Measurements from ENCODE around the gene BMPR1A.

The BMPR1A gene

DNA sequence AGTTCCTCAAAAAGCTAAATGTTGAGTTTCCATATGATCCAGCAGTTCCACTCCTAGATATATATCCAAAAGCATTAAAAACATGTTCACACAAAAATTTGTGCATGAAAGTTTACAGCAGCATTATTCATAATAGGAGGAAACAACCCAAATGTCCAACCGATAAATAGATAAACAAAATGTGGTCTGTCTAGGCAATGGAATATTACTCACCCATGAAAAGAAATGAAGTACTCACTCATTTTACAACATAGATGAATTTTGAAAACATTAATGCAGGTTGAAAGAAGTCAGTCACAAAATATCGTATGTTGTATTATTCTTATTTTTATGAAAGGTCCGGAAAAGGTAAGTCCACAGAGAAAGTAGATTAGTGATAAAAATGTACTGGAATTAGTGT is 34.0 kb downstream of the BMPR1A start:
- H3K9ac ChIP-seq (ENCODE audit: low read length) = no peak overlapping the region
- H3K9me3 ChIP-seq (ENCODE audit: insufficient read depth, low read length) = peaks cover 5% of the 10 kb centered on the region; the same call in 1 of the 2 replicates
- H3K4me3 ChIP-seq (ENCODE audit: low read length) = no peak overlapping the region
- no peak overlapping the region for H3K27ac ChIP-seq (ENCODE audit: low read length)
- no peak overlapping the region for H2AFZ ChIP-seq (ENCODE audit: low read depth, low read length)
- H3K27me3 ChIP-seq (ENCODE audit: low read depth, low read length) = no peaks in the 10 kb centered on the region
- TF ChIP-seq, protein P1, sequence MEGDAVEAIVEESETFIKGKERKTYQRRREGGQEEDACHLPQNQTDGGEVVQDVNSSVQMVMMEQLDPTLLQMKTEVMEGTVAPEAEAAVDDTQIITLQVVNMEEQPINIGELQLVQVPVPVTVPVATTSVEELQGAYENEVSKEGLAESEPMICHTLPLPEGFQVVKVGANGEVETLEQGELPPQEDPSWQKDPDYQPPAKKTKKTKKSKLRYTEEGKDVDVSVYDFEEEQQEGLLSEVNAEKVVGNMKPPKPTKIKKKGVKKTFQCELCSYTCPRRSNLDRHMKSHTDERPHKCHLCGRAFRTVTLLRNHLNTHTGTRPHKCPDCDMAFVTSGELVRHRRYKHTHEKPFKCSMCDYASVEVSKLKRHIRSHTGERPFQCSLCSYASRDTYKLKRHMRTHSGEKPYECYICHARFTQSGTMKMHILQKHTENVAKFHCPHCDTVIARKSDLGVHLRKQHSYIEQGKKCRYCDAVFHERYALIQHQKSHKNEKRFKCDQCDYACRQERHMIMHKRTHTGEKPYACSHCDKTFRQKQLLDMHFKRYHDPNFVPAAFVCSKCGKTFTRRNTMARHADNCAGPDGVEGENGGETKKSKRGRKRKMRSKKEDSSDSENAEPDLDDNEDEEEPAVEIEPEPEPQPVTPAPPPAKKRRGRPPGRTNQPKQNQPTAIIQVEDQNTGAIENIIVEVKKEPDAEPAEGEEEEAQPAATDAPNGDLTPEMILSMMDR (IDR thresholded peaks at IDR 0.05; ENCODE audit: low read depth, low read length) = no peak
- TF ChIP-seq EZH2phosphoT487 (IDR thresholded peaks at IDR 0.05; ENCODE audit: low read depth) = no peak
- H3K79me2 ChIP-seq (ENCODE audit: low read length) = peaks cover 21% of the 10 kb centered on the region
- H3K4me1 ChIP-seq (ENCODE audit: low read length) = no peaks in the 10 kb centered on the region
- no peak overlapping the region for H3K4me2 ChIP-seq (ENCODE audit: low read length)
- H3K36me3 ChIP-seq (replicated peaks; ENCODE audit: low read depth, low read length) = peaks cover 10% of the 10 kb centered on the region
- H4K20me1 ChIP-seq (ENCODE audit: insufficient read depth, low read length) = peaks cover 18% of the 10 kb centered on the region; the same call in 1 of the 2 replicates

DNA sequence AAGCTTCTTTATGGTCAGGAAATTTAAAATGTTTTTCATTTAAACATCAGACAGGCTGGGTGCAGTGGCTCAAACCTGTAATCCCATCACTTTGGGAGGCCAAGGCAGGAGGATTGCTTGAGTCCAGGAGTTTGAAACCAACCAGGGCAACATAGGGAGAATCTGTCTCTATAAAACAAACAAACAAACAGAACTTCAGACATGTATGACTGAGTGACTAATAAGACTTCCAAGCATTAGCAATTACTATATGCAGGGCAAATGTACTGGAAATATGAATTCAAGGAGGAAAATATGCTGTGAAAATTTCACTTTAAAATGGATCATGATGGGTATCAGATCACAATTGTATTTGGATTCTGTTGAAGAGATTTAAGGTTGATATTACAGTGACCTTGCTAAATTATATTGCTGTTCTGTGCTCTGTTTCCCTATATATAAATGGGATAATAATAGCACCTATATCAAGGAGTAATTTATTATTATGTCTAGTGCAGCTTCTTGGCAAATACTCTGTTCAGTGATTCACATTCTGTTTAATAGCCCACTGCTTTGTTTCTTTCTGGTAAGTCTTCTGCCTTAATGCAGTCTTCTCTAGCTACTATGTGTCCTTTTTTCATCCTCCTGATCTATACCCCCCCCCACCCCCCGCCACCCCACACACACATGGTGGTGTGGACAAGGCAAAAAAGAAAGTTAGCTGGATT is 36.2 kb downstream of the BMPR1A start:
- Histone ChIP-seq H3K9ac (ENCODE audit: low read length) (no peak overlapping the region), H3K4me1 (ENCODE audit: low read length) (no peaks in the 10 kb centered on the region), H2AFZ (ENCODE audit: low read depth, low read length) (no peak overlapping the region), H4K20me1 (ENCODE audit: insufficient read depth, low read length) (peaks cover 9% of the 10 kb centered on the region; the same call in 1 of the 2 replicates), H3K79me2 (ENCODE audit: low read length) (peaks cover 11% of the 10 kb centered on the region; the same call in 1 of the 2 replicates), H3K4me3 (ENCODE audit: low read length) (no peak overlapping the region), H3K27ac (ENCODE audit: low read length) (no peak overlapping the region), H3K4me2 (ENCODE audit: low read length) (no peak overlapping the region), H3K27me3 (ENCODE audit: low read depth, low read length) (no peaks in the 10 kb centered on the region), H3K36me3 (replicated peaks; ENCODE audit: low read depth, low read length) (peaks cover 3% of the 10 kb centered on the region), H3K9me3 (ENCODE audit: insufficient read depth, low read length) (no peaks in the 10 kb centered on the region)
- no peak for TF ChIP-seq EZH2phosphoT487 (IDR thresholded peaks at IDR 0.05; ENCODE audit: low read depth)
- TF ChIP-seq, protein P1 (IDR thresholded peaks at IDR 0.05; ENCODE audit: low read depth, low read length) = no peak

DNA sequence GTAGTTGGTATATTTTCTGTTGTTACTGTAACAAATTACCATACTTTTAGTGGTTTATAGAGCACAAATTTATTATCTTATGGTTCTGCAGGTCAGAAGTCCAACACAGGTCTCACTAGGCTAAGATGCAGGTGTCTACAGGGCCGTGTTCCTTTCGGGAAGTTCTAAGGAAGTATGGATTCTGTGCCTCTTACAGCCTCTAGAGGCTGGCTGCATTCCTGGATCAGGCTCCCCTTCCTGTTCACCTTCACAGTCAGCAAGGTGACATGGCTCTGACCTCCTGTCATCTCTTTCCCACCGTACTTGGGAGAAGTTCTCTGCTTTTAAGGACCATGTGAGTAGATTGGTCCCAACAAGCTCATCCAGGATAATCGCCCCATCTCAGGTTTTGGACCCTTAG is 37.3 kb downstream of the BMPR1A start:
- Histone ChIP-seq H3K27me3 (ENCODE audit: low read depth, low read length) (no peaks in the 10 kb centered on the region), H3K27ac (ENCODE audit: low read length) (no peak overlapping the region), H3K36me3 (replicated peaks; ENCODE audit: low read depth, low read length) (no peaks in the 10 kb centered on the region), H2AFZ (ENCODE audit: low read depth, low read length) (no peak overlapping the region), H3K4me1 (ENCODE audit: low read length) (peaks cover 5% of the 10 kb centered on the region), H3K4me3 (ENCODE audit: low read length) (no peak overlapping the region), H4K20me1 (ENCODE audit: insufficient read depth, low read length) (peaks cover 14% of the 10 kb centered on the region), H3K79me2 (ENCODE audit: low read length) (peaks cover 8% of the 10 kb centered on the region; the same call in 1 of the 2 replicates), H3K9ac (ENCODE audit: low read length) (no peak overlapping the region), H3K4me2 (ENCODE audit: low read length) (no peak overlapping the region), H3K9me3 (ENCODE audit: insufficient read depth, low read length) (no peaks in the 10 kb centered on the region)
- no peak for TF ChIP-seq EZH2phosphoT487 (IDR thresholded peaks at IDR 0.05; ENCODE audit: low read depth)
- TF ChIP-seq, protein P1 (IDR thresholded peaks at IDR 0.05; ENCODE audit: low read depth, low read length) = no peak

DNA sequence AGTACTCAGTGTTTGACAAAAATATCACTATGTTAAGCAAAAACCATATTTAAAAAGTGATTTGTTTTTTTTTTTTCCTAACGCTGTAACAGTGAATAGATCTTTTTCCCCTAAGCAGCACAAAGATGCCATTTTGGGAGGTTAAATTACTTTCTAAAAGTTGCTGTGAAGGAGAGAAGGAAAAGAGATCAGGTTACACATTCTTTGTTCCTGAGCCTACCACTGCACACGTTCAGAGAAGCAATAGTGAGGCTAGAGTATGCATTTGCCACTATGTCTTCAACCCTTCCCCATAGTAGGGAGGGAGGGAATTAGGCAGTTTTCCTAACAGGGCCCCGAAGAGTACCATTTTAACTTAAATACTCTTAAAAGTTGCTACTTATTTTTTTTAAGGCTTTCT is 38.9 kb downstream of the BMPR1A start:
- H4K20me1 ChIP-seq (ENCODE audit: insufficient read depth, low read length) = peaks cover 21% of the 10 kb centered on the region
- no peak overlapping the region for H3K4me2 ChIP-seq (ENCODE audit: low read length)
- H3K79me2 ChIP-seq (ENCODE audit: low read length) = peaks cover 11% of the 10 kb centered on the region
- H3K36me3 ChIP-seq (replicated peaks; ENCODE audit: low read depth, low read length) = no peaks in the 10 kb centered on the region
- no peak overlapping the region for H2AFZ ChIP-seq (ENCODE audit: low read depth, low read length)
- peaks cover 12% of the 10 kb centered on the region for H3K4me1 ChIP-seq (ENCODE audit: low read length)
- H3K9ac ChIP-seq (ENCODE audit: low read length) = no peak overlapping the region
- H3K27me3 ChIP-seq (ENCODE audit: low read depth, low read length) = no peaks in the 10 kb centered on the region
- no peak overlapping the region for H3K4me3 ChIP-seq (ENCODE audit: low read length)
- no peak overlapping the region for H3K27ac ChIP-seq (ENCODE audit: low read length)
- H3K9me3 ChIP-seq (ENCODE audit: insufficient read depth, low read length) = no peaks in the 10 kb centered on the region
- TF ChIP-seq EZH2phosphoT487 (IDR thresholded peaks at IDR 0.05; ENCODE audit: low read depth) = no peak
- TF ChIP-seq, protein P1 (IDR thresholded peaks at IDR 0.05; ENCODE audit: low read depth, low read length) = no peak

Measured in OCI-LY3 (cell line).